HCT116 (cell line): ENCODE results near the gene GPX5. TPM values are rescaled to one million over a fixed set of nuclear protein-coding genes. Genes with fewer than 3 reads are reported as not detected.

Source experiments
- ATAC-seq: fragments of 200-7000 bp; cut with Tn5 transposase; 2 replicates; pipeline ENCODE4 v1.9.1; 2020; ENCODE audit warnings: mild to moderate bottlenecking, moderate library complexity
- BruUV-seq: library from RNA; stranded (reverse); fragments of 400-500 nt; replicated peaks from 2 replicates; lab custom pipeline; 2021; lab: Mats Ljungman, UMichigan
- CTCF ChIA-PET: fragments of 300-600 bp; sonication (Branson Sonifier 250); formaldehyde crosslinking; loops from one replicate; lab custom pipeline; 2021; ENCODE audit warnings: antibody characterized with exemption; lab: Charles Lee
- POLR2A ChIA-PET: fragments of 300-600, 350-600 bp; sonication (Branson Sonifier 250); formaldehyde crosslinking; loops from one replicate; lab custom pipeline; 2021; ENCODE audit warnings: antibody characterized with exemption; lab: Charles Lee
- RAD21 ChIA-PET, 2 experiments: fragments of 300-600 bp; sonication (Branson Sonifier 250); formaldehyde crosslinking; loops; one replicate each; lab custom pipeline; 2023; ENCODE audit warnings: low total read pairs in 2 of 2; ENCODE audit not compliant: uncharacterized antibody in 2 of 2, unreplicated experiment in 2 of 2, low non-redundant PET in 1 of 2; lab: Charles Lee
- DNase-seq: peaks from one replicate; pipeline ENCODE4 v3.0.0-alpha.2; 2010; ENCODE audit warnings: low read depth, low spot score
- H2AFZ ChIP-seq: fragments of 200-600 bp; shearing (Covaris generic), sonication (generic); 2 replicates; pipeline ENCODE4 v1.6.1; 2017; ENCODE audit warnings: low read depth, mixed run types, mixed read lengths, antibody characterized with exemption, low read length; ENCODE audit not compliant: poor library complexity, severe bottlenecking
- H3K27ac ChIP-seq: 2 replicates; pipeline ENCODE4 v1.5.1; 2012; ENCODE audit warnings: low read depth, low read length
- H3K27me3 ChIP-seq: fragments of 200-600 bp; sonication (generic); 2 replicates; pipeline ENCODE4 v1.6.1; 2016; ENCODE audit warnings: mixed run types, low read length, mixed read lengths; ENCODE audit not compliant: insufficient read depth
- H3K36me3 ChIP-seq, 2 experiments: fragments of 200-500 bp in 1 of 2; fragments of 200-600 bp in 1 of 2; sonication (Bioruptor generic) in 1 of 2; sonication (generic) in 1 of 2; 2 replicates each; pipeline versions ENCODE4 v1.5.1 to v1.6.1; 2014 to 2016; ENCODE audit warnings: low read length in 2 of 2, inconsistent platforms in 1 of 2, mixed read lengths in 1 of 2, mixed run types in 1 of 2; ENCODE audit not compliant: insufficient read depth in 2 of 2, control insufficient read depth in 1 of 2
- H3K4me1 ChIP-seq, 2 experiments: fragments of 200-600 bp in 1 of 2; sonication (generic) in 1 of 2; 2 replicates each; pipeline versions ENCODE4 v1.5.1 to v1.6.1; 2012 to 2017; ENCODE audit warnings: low read length in 2 of 2, inconsistent platforms in 1 of 2, mild to moderate bottlenecking in 1 of 2, mixed read lengths in 1 of 2, mixed run types in 1 of 2, moderate library complexity in 1 of 2; ENCODE audit not compliant: insufficient read depth in 2 of 2, control insufficient read depth in 1 of 2
- H3K4me2 ChIP-seq: fragments of 200-600 bp; sonication (generic); 2 replicates; pipeline ENCODE4 v1.6.1; 2017; ENCODE audit warnings: mixed run types, low read length, mixed read lengths
- H3K4me3 ChIP-seq, 2 experiments: fragments of 200-600 bp in 1 of 2; sonication (generic) in 1 of 2; replicated peaks in 1 of 2; 2 replicates each; pipeline ENCODE4 v1.5.1; 2011 to 2016; ENCODE audit warnings: low read length in 2 of 2, control low read depth in 1 of 2, low read depth in 1 of 2, mild to moderate bottlenecking in 1 of 2, mixed read lengths in 1 of 2, mixed run types in 1 of 2
- H3K79me2 ChIP-seq: fragments of 200-600 bp; sonication (generic); 2 replicates; pipeline ENCODE4 v1.6.1; 2017; ENCODE audit warnings: mild to moderate bottlenecking, mixed run types, low read length, moderate library complexity, mixed read lengths; ENCODE audit not compliant: insufficient read depth
- H3K9ac ChIP-seq: fragments of 200-600 bp; sonication (generic); 2 replicates; pipeline ENCODE4 v1.6.1; 2016; ENCODE audit warnings: low read length, mixed read lengths
- H3K9me2 ChIP-seq: fragments of 200-600 bp; sonication (generic), shearing (Covaris generic); 2 replicates; pipeline ENCODE4 v1.6.1; 2017; ENCODE audit warnings: mixed run types, mild to moderate bottlenecking, moderate library complexity; ENCODE audit not compliant: insufficient read depth
- H3K9me3 ChIP-seq, 2 experiments: fragments of 200-500 bp in 1 of 2; fragments of 200-600 bp in 1 of 2; sonication (Bioruptor generic) in 1 of 2; sonication (generic) in 1 of 2; 2 replicates each; pipeline ENCODE4 v1.6.1; 2014 to 2017; ENCODE audit warnings: low read length in 2 of 2, mixed read lengths in 2 of 2, inconsistent platforms in 1 of 2, low read depth in 1 of 2, mild to moderate bottlenecking in 1 of 2, mixed run types in 1 of 2, moderate library complexity in 1 of 2; ENCODE audit not compliant: control insufficient read depth in 1 of 2, insufficient read depth in 1 of 2
- H4K20me1 ChIP-seq: fragments of 200-600 bp; sonication (generic), shearing (Covaris generic); 2 replicates; pipeline ENCODE4 v1.6.1; 2017; ENCODE audit warnings: mixed run types, mild to moderate bottlenecking, moderate library complexity; ENCODE audit not compliant: insufficient read depth
- ELF1 ChIP-seq: IDR thresholded peaks from 2 replicates; pipeline ENCODE4 v1.6.1; 2012; ENCODE audit warnings: low read depth, borderline replicate concordance
- EZH2 ChIP-seq: fragments of 200-600 bp; sonication (generic); IDR thresholded peaks from 2 replicates; pipeline ENCODE4 v1.6.1; 2017; ENCODE audit warnings: antibody characterized with exemption, mixed run types
- POLR2A ChIP-seq: IDR thresholded peaks from 2 replicates; pipeline ENCODE4 v1.7.0; 2011; ENCODE audit warnings: borderline replicate concordance; ENCODE audit not compliant: insufficient read depth, insufficient read length; ENCODE audit errors: extremely low read depth
- SRF ChIP-seq: IDR thresholded peaks from 2 replicates; pipeline ENCODE4 v1.6.1; 2012; ENCODE audit warnings: low read depth
- ZBTB33 ChIP-seq: IDR thresholded peaks from 2 replicates; pipeline ENCODE4 v1.6.1; 2011; ENCODE audit warnings: mild to moderate bottlenecking, low read length, moderate library complexity; ENCODE audit not compliant: insufficient replicate concordance; ENCODE audit errors: extremely low read depth
- intact Hi-C: fragments of 100-400 bp; cut with micrococcal nuclease; formaldehyde crosslinking; loops from 2 replicates; pipeline ENCODE4 v1.10.0; 2022
- total RNA-seq: library from RNA; stranded (reverse); gene quantifications from one replicate; pipeline ENCODE4 v1.2.1, GENCODE V29; 2021; ENCODE audit not compliant: unreplicated experiment

GPX5 gene
- total RNA-seq, 1 experiment from 2014 or later, result not detected

- POLR2A ChIA-PET, result no interaction called here
- TF ChIP-seq EZH2 (no peak), ELF1 (no peak), ZBTB33 (no peak), POLR2A (no peak), SRF (no peak)
- TF ChIP-seq, all 23 proteins: peak for 0
- H3K79me2 ChIP-seq, result no peaks in the 10 kb centered on the region
- DNase-seq (no peak), ATAC-seq (no peak)
- no peak overlapping the region for H2AFZ ChIP-seq
- H4K20me1 ChIP-seq, result no peaks in the 10 kb centered on the region
- no peak overlapping the region for H3K9ac ChIP-seq
- no peak overlapping the region for H3K4me2 ChIP-seq
- intact Hi-C loops, result no loop called here
- H3K4me1 ChIP-seq, result no peaks in the 10 kb centered on the region
- no peaks in the 10 kb centered on the region for H3K9me2 ChIP-seq
- H3K27me3 ChIP-seq, result peaks cover 7% of the 10 kb centered on the region; the same call in 1 of the 2 replicates
- H3K27ac ChIP-seq, result no peak overlapping the region
- H3K4me3 ChIP-seq, result no peak overlapping the region
- no peaks in the 10 kb centered on the region for H3K36me3 ChIP-seq
- no TSS peak for BruUV-seq
- RAD21 ChIA-PET, result no interaction called here
- H3K9me3 ChIP-seq, result no peaks in the 10 kb centered on the region
- CTCF ChIA-PET, result interaction anchor here (1.4 kb wide), 1 partner anchor 10 kb away, joined by 4 read pairs; no protein-coding TSS in a partner anchor
Observed at GRCh38 chr6:28551891-28552666, 26.4 kb downstream of the GPX5 start.
